ENCODE data around the gene RAB11FIP4.
A peak's percentile ranks its signal among the peaks of the same experiment; 100 is the strongest.

RAB11FIP4 gene

GRCh38 chr17:31462261-31462660 is 70.8 kb downstream of the RAB11FIP4 start:
- DNase-seq: no peak

GRCh38 chr17:31466096-31466760 is 74.8 kb downstream of the RAB11FIP4 start:
- DNase-seq: no peak

GRCh38 chr17:31467502-31468256 is 76.2 kb downstream of the RAB11FIP4 start:
- DNase-seq: no peak

GRCh38 chr17:31469959-31470358 is 78.5 kb downstream of the RAB11FIP4 start:
- DNase-seq: no peak

GRCh38 chr17:31470592-31470991 is 79.1 kb downstream of the RAB11FIP4 start:
- DNase-seq: no peak

GRCh38 chr17:31472137-31472536 is 80.7 kb downstream of the RAB11FIP4 start:
- DNase-seq: no peak

- no peak for DNase-seq
Measured at GRCh38 chr17:31475378-31476162, 84.1 kb downstream of the RAB11FIP4 start.

- no peak for DNase-seq
Measured at GRCh38 chr17:31476525-31477416, 85.3 kb downstream of the RAB11FIP4 start.

GRCh38 chr17:31477417-31478055 is 86.1 kb downstream of the RAB11FIP4 start:
- no peak for DNase-seq

GRCh38 chr17:31479062-31479408 is 87.6 kb downstream of the RAB11FIP4 start:
- DNase-seq: no peak

GRCh38 chr17:31479524-31479923 is 88.0 kb downstream of the RAB11FIP4 start:
- no peak for DNase-seq

GRCh38 chr17:31480067-31480466 is 88.6 kb downstream of the RAB11FIP4 start:
- no peak for DNase-seq

- DNase-seq: no peak
Measured at GRCh38 chr17:31480904-31481782, 89.7 kb downstream of the RAB11FIP4 start.

- DNase-seq: no peak
Measured at GRCh38 chr17:31481783-31482081, 90.3 kb downstream of the RAB11FIP4 start.

- no peak for DNase-seq
Measured at GRCh38 chr17:31484821-31485220, 93.3 kb downstream of the RAB11FIP4 start.

- DNase-seq: no peak
Measured at GRCh38 chr17:31486351-31487062, 95.0 kb downstream of the RAB11FIP4 start.

GRCh38 chr17:31487063-31487647 is 95.7 kb downstream of the RAB11FIP4 start:
- no peak for DNase-seq

- peak; percentile 96 for DNase-seq
Measured at GRCh38 chr17:31487648-31488263, 96.3 kb downstream of the RAB11FIP4 start.

- no peak for DNase-seq
Measured at GRCh38 chr17:31488264-31488981, 96.9 kb downstream of the RAB11FIP4 start.
